Measurements from ENCODE around the gene ZFX.
"Not testable (repeated sequence)": the region's sequence is repeated elsewhere in the genome, so short reads cannot be mapped to it uniquely, and the experiment has no call there.

The ZFX gene

DNA sequence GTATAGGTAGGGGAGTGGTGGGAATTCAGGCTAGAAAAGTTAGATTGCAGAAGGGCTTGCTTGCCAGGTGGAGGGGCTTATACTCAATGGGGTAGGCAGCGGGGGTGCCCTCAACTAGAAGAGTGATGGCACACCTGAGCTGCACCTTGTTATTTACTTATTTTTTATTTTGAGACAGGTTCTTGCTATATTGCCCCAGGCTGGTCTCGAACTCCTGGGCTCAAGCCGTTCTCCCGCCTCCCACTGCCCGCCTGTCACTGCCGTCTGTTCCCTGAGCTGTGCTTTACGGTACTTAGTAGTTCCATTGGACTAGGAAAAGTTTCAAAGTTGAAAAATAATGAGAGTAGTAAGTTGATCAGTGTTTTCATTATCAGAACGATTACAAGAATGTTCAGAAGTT lies 2.0 kb downstream of the ZFX start:
- no peak for DNase-seq (ENCODE audit: low spot score)

DNA sequence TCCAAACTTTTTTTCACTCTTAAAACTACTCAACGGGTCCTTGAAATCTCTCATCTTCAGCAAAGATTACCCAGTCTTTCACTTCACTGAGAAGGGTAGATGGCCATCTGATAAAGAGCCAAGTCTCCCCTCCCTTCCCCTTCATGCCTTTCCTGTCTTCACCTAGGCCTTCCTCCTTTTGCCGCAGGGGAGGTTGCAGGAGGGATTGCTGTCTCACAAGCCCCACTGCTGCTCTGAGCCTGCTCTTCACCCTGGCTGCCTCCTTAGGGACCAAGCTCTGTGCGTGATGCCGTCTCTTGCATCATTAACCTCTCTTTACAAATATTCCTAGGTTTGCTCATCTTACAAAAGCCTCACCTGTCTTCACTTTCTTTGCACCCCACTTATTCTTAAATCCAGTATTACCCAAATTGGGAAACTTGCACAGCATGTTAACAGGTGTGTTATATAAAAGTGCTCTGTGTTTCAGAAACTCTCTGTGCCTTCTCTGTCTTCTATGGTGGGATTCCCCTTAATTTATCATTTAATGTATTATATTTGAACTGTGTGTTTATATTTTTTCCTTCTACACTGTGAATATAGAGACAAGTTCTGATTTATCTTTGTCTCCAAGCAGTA lies 3.8 kb downstream of the ZFX start:
- peak; percentile 14 for DNase-seq (ENCODE audit: low spot score)

DNA sequence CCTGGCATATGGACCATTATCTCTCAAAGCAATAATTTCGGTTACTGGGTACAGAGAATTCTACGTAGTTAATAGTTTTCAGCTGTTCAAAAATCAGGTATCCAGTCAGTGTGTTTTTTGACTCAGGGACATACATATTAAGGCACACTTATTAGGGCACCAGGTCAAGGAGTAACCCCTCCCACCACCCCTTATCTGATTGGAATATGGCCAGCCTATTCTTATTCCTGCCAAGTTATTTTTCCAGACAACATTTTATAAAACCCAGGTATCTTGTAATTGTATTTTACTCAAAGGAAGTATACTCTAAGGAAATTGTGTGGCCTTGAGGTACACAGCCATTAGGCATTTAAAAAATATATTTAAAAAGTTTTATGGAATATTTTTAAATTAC lies 4.3 kb downstream of the ZFX start:
- DNase-seq (ENCODE audit: low spot score) = no peak

DNA sequence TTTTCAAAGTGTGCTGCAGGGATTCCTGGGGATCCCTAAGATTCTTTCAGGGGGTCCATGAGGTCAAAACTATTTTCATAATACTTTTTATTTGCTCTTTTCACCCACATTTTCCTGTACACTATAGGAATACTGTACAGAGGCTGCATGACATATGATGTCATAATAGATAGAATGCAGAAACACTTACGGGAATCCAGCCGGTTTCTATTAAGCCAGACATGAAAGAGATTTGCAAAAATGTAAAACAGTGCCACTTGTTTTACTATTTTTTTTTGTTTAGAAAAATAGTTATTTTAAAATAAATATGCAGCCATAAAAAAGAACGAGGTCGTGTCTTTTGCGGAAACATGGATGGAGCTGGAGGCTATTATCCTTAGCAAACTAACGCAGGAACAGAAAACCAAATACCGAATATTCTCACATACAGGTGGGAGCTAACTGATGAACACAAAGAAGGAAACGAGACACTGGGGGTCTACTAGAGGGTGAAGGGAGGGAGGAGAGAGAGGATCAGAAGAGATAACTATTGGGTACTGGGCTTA lies 5.0 kb downstream of the ZFX start:
- DNase-seq (ENCODE audit: low spot score) = no peak

DNA sequence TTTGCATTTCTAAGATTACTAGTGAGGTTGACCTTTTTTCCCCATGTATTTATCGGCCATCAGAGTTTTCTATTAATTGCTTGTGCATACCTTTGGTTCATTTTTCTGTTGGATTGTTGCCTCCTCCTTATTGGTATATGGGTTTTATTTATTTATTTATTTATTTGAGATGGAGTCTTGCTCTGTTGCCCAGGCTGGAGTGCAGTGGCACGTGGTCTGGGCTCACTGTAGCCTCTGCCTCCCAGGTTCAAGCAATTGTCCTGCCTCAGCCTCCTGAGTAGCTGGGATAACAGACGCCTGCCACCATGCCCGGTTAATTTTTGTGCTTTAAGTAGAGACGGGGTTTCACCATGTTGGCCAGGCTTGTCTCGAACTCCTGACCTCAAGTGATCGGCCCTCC lies 6.2 kb downstream of the ZFX start:
- not testable (repeated sequence) for DNase-seq (ENCODE audit: low spot score)

DNA sequence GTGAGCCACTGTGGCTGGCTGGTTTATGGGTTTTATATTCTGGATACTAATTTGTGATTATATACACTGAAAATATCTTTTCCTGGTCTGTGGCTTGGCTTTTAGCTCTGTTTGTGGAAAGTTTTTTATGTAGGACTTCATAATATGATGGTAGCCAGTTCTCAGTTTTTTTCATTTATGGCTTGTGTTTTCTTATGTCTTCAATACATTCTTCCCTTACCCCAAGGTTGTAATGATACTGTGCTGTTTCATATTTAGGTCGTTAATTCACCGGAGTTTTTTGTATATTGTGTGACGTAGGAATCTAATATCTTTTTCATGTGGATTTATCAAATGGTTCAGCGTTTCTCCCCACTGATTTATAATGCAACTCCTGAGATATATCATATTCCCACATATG lies 6.6 kb downstream of the ZFX start:
- DNase-seq (ENCODE audit: low spot score) = no peak

DNA sequence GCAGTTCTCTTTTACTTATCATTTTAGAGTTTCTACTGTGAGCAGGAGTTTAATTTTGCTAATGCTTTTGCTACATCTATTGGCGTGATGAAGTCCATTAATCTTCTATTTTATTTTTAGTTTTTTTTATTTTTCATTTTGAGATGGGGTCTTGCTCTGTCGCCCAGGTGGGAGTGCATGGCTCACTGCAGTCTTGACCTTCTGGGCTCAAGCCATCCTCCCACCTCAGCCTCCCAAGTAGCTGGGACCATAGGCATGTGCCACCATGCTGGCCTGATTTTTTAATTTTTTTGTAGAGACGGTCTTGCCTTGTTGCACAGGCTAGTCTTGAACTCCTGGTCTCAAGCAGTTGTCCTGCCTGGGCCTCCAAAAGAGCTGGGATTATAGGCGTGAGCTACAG lies 9.4 kb downstream of the ZFX start:
- no peak for DNase-seq (ENCODE audit: low spot score)

DNA sequence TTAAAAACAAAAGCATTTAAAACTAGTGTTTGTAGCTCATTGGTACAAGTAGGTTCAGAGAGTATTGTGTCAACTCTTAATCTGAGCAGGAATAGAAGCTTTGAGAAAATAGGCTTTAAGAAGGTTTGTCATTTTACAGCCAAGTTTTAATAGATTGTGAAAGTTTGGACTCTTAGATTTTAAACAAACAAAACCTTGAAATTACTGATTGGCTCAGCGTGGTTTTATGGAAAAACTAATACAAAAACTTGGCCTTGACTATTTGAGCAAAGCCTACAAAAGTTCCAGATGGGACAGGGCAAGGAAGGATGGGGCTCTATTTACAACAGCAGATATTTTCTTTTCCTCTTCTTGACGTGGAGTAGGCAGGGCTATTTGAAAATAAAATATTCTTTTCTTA lies 16.5 kb downstream of the ZFX start:
- no peak for DNase-seq (ENCODE audit: low spot score)

DNA sequence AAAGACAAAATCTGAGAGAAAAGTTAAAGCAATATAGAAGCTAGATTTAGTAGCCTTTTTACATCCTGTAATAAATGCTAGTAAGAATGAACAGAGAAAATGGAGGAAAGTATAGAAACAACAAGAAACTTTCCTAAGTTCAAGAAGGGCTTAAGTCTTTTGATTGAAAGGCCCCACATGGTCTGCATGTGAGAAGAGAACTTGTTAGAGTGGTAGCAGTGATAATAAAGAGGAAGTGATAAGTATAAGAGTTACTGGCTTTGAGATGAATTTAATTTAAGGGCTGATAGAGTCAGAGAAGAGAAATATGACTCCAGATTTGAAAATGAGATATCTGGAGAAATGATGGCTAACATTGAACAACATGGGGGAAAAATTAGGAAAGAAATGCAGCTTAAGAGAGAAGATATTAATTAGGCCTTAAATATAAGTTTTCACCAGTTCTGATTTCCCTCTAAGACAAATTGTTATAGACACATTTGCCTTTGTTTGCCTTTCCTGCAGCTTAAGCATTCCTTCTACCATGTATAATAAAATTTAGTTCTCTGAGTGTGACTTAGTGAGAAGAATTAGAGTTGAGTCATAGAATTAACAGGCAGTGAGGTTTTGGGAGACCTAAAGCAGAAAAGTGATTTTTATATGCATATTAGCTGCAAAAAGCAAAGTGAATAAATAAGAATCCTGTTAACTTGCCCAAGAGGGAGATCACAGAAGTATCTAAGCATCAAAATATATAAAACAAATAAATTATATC lies 18.4 kb downstream of the ZFX start:
- DNase-seq (ENCODE audit: low spot score) = no peak

DNA sequence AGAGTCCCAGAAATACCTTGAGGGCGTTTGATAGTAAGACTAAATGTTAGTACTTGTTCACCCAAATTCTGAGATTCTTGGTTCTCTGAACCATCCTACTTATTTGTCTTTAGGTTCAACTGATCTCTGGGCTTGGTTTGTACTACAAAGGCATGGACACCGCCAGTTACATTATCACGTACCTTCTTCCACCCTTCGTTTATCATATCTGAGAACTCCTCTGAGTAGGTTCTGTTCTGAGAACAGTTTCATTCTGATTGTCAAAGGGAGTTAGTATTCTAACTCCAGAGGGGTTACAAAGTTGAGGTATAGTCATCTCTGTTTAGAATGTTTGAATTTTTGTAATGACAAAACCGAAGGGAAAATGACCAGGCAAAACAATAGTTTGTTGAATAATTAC lies 19.3 kb downstream of the ZFX start:
- DNase-seq (ENCODE audit: low spot score) = no peak

DNA sequence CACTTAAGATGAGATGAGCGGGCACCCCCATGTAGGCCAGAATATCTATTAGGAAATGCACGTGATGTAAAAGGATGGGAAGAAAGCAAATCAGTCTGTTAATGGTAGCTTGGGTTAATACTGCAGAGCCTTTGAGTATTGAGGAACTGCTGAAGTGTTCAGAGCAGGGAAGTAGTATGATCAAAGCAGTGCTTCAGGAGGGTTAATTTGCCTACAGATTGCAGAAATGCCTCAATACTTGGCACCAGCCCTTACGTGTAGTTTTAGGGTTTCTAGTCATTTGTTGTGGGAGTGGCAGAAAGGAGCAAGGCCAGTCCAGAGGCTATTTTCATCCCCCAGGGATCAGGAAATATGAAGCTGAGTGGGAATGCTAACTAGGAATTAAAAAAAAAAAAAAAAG lies 19.7 kb downstream of the ZFX start:
- no peak for DNase-seq (ENCODE audit: low spot score)

DNA sequence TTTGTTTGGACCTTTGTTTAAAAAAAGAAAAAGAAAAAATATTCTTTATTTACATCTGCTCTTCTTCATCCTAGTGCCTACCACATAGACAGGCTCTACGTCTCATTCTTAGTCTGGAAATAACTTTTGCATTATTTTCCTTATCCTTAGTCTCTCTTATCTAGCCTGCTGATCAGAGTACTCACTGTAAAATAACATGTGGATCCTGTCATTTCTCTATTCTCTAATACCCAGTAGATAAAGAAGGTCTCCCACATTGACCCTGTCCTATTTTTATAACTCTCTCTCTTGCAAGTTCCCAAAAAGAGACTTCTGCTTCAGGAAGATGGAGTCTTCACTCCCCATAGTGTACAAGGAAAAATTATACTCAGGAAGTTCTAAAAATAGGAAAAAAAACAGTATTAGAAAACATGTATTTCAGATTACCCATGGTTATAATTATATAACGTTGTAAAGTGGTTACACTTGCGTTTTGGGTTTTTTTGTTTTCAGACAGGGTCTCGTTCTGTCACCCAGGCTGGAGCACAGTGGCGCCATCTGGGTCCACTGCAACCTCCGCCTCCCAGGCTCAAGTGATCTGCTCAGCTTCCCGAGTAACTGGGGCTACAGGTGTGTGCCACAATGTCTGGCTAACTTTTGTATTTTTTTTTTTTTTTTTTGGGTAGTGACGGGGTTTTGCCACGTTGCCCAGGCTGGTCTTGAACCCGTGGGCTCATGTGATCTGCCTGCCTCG lies 23.8 kb downstream of the ZFX start:
- no peak for DNase-seq (ENCODE audit: low spot score)

DNA sequence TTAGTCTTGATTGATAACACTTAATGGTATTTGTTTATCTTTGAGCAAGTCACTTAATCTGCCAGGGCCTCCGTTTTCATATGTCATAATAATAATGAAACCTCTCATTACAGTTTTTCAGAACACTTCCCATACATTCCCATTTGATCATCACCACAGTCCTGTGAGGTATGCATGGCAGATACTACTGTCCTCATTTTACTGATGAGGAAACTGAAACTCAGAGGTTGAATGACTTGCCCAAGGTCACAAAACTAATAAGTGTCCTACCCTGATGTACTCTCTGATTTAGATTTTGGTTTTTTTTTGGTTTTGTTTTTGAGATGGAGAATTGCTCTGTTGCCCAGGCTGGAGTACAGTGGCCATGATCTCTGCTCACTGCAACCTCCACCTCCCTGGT lies 25.7 kb downstream of the ZFX start:
- no peak for DNase-seq (ENCODE audit: low spot score)

DNA sequence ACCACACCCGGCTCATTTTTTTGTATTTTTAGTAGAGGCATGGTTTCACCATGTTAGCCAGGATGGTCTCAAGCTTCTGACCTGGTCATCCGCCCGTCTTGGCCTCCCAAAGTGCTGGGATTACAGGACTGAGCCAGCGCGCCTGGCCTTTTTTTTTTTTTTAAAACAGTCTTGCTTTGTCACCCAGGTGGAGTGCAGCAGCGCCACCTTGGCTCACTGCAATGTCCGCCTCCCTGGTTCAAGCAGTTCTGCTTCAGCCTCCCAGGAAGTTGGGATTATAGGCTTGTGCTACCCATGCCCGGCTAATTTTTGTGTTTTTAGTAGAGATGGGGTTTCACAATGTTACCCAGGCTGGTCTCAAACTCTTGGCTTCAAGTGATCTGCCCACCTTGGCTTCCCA lies 28.9 kb downstream of the ZFX start:
- no peak for DNase-seq (ENCODE audit: low spot score)

DNA sequence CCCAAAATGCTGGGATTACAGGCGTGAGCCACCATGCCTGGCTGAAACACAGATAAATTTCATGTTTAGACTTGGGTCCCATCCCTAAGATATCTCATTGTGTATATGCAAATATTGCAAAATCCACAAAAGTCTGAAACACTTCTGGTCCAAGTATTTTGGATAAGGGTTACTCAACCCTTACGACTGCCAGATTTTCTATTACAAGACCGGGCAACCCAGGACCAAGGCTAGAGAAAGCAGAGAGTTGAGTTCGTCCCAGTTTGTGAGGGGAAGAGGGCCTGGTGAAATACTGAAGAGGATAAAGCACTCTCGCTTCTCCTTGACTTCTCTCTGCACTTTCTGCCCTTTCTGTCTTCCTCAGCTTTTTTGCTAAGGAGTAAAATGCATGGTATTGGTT lies 34.5 kb downstream of the ZFX start:
- DNase-seq (ENCODE audit: low spot score) = no peak

DNA sequence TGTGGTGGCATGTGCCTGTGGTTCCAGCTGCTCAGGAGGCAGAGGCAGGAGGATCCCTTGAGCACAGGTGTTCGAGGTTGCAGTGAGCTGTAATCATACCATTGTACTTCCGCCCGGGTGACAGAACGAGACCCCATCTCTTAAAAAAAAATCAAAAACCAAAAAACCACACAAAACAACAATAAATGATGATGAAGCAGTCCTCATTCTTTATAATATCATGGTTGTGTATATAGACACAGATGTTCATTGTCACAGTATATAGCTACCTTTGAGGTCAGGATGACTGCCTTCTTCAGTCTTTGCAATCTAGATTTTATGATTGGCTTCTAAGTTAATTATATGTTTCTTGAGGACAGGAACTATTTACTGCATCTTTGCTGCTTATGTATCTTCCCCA lies 37.0 kb downstream of the ZFX start:
- no peak for DNase-seq (ENCODE audit: low spot score)

DNA sequence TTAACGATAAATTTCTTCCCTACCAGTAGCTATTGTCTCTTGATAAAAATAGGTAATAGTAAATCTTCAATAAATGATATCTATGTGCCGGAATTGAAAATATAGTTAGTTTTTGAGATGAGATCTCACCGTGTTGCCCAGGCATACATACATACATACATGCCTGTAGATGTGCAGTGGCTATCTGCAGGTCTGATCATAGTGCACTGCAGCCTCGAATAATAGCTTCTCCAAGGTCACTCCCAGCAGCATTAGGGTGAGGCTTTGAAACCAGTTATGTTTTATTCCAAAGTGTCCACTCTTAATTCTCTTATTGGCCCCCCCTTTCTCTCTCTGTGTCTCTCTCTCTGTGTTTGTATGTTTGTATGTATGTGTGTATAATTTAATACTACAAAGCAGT lies 37.5 kb downstream of the ZFX start:
- no peak for DNase-seq (ENCODE audit: low spot score)

DNA sequence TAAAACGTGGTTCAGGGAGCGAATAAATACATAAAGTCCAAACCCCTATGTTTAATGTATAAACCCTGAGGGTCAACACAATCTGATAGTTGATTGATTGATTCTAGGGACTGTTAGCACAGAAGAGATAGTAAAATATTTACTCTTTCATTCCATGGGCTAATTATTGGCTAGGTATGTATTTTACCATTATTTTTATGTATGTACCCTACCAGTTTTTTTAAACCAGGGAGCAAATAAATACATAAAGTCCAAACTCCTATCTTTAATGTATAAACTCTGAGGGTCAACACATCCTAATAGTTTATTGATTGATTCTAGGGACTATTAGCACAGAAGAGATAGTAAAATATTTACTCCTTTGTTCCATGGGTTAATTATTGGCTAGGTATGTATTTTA lies 40.0 kb downstream of the ZFX start:
- no peak for DNase-seq (ENCODE audit: low spot score)

DNA sequence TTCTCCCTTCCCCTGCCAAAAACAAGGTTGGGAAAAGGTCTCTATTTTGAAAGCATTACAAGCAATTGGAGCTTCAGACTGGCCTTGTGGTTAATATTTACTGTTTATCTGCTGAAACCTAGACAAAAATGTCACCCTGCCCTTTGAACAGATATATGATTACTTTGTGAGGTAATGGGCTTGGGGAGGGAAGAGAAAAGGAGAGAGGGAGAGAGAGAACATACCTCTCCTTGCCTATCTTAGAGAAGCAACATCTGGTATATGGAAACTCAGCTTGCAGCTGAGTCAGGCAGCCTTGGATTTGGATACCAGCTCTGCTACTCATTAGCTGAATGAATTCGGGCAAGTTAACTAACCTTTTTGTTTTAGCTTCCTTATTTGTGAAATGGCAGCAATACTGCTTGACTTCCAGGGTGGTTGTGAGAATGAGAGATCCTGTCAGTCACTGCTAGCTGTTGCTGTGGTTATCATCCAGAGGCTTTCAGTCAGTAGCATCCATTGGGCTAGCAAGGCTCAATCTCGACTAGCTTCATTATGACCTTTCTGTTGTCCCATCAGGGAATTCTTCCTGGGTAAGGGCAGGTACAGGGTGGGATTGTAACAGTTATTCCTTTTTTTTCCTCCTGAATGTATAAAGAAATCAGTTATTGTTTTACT lies 41.1 kb downstream of the ZFX start:
- DNase-seq (ENCODE audit: low spot score) = no peak

DNA sequence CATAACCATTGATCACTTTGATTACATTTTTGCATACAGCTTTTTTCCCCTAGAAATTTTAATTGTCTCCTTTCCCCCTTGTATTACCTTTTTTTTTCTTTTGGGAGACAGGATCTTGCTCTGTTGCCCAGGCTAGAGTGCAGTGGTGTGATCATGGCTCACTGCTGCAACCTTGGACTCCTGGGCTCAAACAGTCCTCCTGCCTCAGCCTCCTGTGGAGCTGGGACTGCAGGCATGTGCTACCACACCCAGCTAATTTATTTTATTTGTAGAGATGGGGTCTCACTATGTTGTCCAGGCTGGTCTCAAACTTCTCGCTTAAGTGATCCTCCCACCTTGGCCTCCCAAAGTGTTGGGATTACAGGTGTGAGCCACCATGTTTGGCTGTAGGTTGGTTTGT lies 47.0 kb downstream of the ZFX start:
- no peak for DNase-seq (ENCODE audit: low spot score)

DNA sequence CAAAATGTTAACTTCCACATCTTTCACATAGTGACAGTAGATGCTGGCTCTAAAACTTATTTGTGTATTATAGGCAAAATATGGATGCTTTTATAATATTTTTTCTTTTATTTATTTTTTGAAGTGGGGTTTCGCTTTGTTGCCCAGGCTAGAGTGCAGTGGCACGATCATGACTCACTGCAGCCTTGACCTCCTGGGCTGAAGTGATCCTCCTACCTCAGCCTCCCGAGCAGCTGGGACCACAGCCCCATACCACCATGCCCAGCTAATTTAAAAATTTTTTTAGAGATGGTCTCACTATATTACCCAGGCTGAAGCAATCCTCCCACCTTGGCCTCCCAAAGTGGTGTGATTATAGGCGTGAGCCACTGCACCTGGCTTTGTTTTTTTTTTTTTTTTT lies 48.6 kb downstream of the ZFX start:
- DNase-seq (ENCODE audit: low spot score) = no peak

DNA sequence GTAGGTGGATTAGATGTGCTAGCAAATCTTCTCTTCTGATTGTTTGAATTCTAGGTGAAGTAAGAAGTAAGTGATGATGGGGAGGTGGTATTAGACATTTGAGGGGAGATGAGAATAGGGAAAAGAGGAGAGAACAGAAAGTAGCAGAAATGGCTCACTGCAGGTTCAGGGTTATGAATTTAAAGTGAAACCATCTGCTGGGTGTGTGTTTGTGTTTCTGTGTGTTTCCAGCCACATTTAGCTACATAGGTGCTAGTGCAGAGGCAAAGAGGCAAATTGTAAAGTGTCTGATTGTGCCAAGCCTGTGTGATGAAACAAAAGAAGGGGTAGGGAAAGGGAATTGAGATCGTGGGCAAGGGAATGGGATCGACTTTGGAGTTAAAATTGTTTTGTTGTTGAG lies 50.6 kb downstream of the ZFX start:
- DNase-seq (ENCODE audit: low spot score) = no peak

DNA sequence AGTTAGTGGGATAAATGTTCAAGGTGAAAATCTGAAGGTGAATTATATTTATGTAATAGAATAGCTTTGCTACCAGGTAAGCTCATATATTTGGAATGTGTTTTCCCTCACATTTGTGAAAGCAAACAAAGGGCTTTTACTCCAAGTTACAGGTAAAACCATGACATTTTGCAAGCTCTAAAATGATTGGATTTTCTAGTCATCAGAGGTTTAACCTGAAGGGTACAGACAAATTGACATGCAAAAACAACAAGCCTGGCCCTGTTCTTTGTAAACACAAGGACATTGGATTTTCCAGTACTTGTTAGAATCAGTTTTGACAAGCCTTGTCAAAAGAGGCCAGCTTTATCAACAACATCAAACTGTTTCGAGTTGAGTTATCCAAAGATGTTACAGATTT lies 51.7 kb downstream of the ZFX start:
- DNase-seq (ENCODE audit: low spot score) = no peak

All from CD4-positive, alpha-beta T cell treated with Interleukin-2 at 100 ng/mL for 4 hours (primary cell).